HepG2 (cell line): ENCODE data around the gene AMOTL2. TPM values are rescaled to one million over a fixed set of nuclear protein-coding genes. Genes with fewer than 3 reads are reported as not detected.

Experiments used
- ATF3 ChIP-seq: sonication (generic); formaldehyde crosslinking; IDR thresholded peaks from 2 replicates; pipeline ENCODE4 v1.4.0; 2020; ENCODE audit warnings: missing genetic modification reagents
- ATF7 ChIP-seq, 2 experiments: fragments of 450-650 bp in 1 of 2; sonication (generic) in 1 of 2; formaldehyde crosslinking in 1 of 2; IDR thresholded peaks; 2 replicates each; pipeline versions ENCODE4 v1.4.0 to v1.6.1; 2016 to 2020; ENCODE audit warnings: antibody characterized with exemption in 1 of 2, mild to moderate bottlenecking in 1 of 2, missing genetic modification reagents in 1 of 2
- BCL3 ChIP-seq: sonication (generic); formaldehyde crosslinking; IDR thresholded peaks from 2 replicates; pipeline ENCODE4 v1.5.1; 2020; ENCODE audit warnings: mild to moderate bottlenecking, missing genetic modification reagents, moderate library complexity
- CBX5 ChIP-seq: sonication (generic); formaldehyde crosslinking; IDR thresholded peaks from 2 replicates; pipeline ENCODE4 v1.4.0; 2020; ENCODE audit warnings: missing genetic modification reagents, borderline replicate concordance
- HCFC1 ChIP-seq: fragments of 150-350 bp; IDR thresholded peaks from 2 replicates; pipeline ENCODE4 v1.6.1; 2014; ENCODE audit warnings: low read depth, low read length
- HOXA5 ChIP-seq: sonication (generic); formaldehyde crosslinking; IDR thresholded peaks from 2 replicates; pipeline ENCODE4 v1.4.0; 2020; ENCODE audit warnings: missing genetic modification reagents
- MBNL3 ChIP-seq: fragments of 250-450 bp; sonication (Bioruptor Pico); conservative IDR thresholded peaks from 2 replicates; pipeline ENCODE4 v1.8.0; 2022; ENCODE audit warnings: mild to moderate bottlenecking, inconsistent platforms
- SMAD9 ChIP-seq: sonication (generic); formaldehyde crosslinking; IDR thresholded peaks from 2 replicates; pipeline ENCODE4 v1.5.1; 2020; ENCODE audit warnings: mild to moderate bottlenecking, missing genetic modification reagents
- TSC22D2 ChIP-seq: sonication (generic); formaldehyde crosslinking; IDR thresholded peaks from 2 replicates; pipeline ENCODE4 v1.5.1; 2020; ENCODE audit warnings: missing genetic modification reagents, mild to moderate bottlenecking, borderline replicate concordance
- ZBTB1 ChIP-seq: sonication (generic); formaldehyde crosslinking; IDR thresholded peaks from 2 replicates; pipeline ENCODE4 v1.4.0; 2020; ENCODE audit warnings: missing genetic modification reagents, borderline replicate concordance
- ZEB1 ChIP-seq: IDR thresholded peaks from 2 replicates; pipeline ENCODE4 v1.6.1; 2012; ENCODE audit warnings: mild to moderate bottlenecking, low read depth, inconsistent platforms; ENCODE audit not compliant: insufficient replicate concordance
- ZNF577 ChIP-seq: sonication (generic); formaldehyde crosslinking; IDR thresholded peaks from 2 replicates; pipeline ENCODE4 v1.4.0; 2020; ENCODE audit warnings: mild to moderate bottlenecking, low read depth, missing genetic modification reagents, borderline replicate concordance
- ZNF709 ChIP-seq: sonication (generic); formaldehyde crosslinking; IDR thresholded peaks from 2 replicates; pipeline ENCODE4 v1.5.0; 2020; ENCODE audit warnings: mild to moderate bottlenecking, missing genetic modification reagents
- ZNF850 ChIP-seq: sonication (generic); formaldehyde crosslinking; conservative IDR thresholded peaks from 2 replicates; pipeline ENCODE4 v1.9.0; 2021; ENCODE audit warnings: mild to moderate bottlenecking, missing genetic modification reagents
- ZSCAN31 ChIP-seq: sonication (generic); formaldehyde crosslinking; IDR thresholded peaks from 2 replicates; pipeline ENCODE4 v1.5.0; 2020; ENCODE audit warnings: low read depth, mild to moderate bottlenecking, missing genetic modification reagents
- polyA plus RNA-seq, 8 experiments: library from polyadenylated mRNA; depleted of rRNA in 3 of 8; stranded (reverse) in 7 of 8; unstranded in 1 of 8; fragments of >200 nt; fragmentation: Illumina TruSeq in 4 of 8; extraction: Trizol in 4 of 8; gene quantifications; 2 replicates each; pipeline versions ENCODE4 v1.2.1 to v1.2.3, GENCODE V29; 2011 to 2016; ENCODE audit warnings: low read depth in 4 of 8, missing spikeins in 1 of 8, mixed read lengths in 1 of 8; ENCODE audit not compliant: insufficient read depth in 1 of 8
- total RNA-seq, 5 experiments: library from RNA; depleted of rRNA; stranded (reverse); fragments of >200 nt; fragmentation: Illumina TruSeq; extraction: Trizol; gene quantifications; 2 replicates each; pipeline ENCODE4 v1.2.3, GENCODE V29; 2016; ENCODE audit warnings: low read depth in 1 of 5
- TF ChIP-seq, protein P1 (sequence below): IDR thresholded peaks from 2 replicates; pipeline ENCODE4 v1.6.1; 2016; ENCODE audit warnings: missing compliant biosample characterization, missing genetic modification reagents, borderline replicate concordance
- TF ChIP-seq, protein P2 (sequence below): sonication (generic); formaldehyde crosslinking; IDR thresholded peaks from 2 replicates; pipeline ENCODE4 v1.4.0; 2020; ENCODE audit warnings: missing genetic modification reagents, mild to moderate bottlenecking, borderline replicate concordance
- TF ChIP-seq, protein P3 (sequence below): sonication (generic); formaldehyde crosslinking; IDR thresholded peaks from 2 replicates; pipeline ENCODE4 v1.9.0; 2021; ENCODE audit warnings: missing genetic modification reagents, borderline replicate concordance
- TF ChIP-seq, protein P4 (sequence below): IDR thresholded peaks from 2 replicates; pipeline ENCODE4 v1.6.1; 2016; ENCODE audit warnings: missing genetic modification reagents, missing compliant biosample characterization

The AMOTL2 gene
- total and polyA plus RNA-seq, 2 of the 13 experiments (the other 11 are each of a cell fraction or from before 2014, with no cell fraction given) = 17.3 to 18.5 TPM

DNA sequence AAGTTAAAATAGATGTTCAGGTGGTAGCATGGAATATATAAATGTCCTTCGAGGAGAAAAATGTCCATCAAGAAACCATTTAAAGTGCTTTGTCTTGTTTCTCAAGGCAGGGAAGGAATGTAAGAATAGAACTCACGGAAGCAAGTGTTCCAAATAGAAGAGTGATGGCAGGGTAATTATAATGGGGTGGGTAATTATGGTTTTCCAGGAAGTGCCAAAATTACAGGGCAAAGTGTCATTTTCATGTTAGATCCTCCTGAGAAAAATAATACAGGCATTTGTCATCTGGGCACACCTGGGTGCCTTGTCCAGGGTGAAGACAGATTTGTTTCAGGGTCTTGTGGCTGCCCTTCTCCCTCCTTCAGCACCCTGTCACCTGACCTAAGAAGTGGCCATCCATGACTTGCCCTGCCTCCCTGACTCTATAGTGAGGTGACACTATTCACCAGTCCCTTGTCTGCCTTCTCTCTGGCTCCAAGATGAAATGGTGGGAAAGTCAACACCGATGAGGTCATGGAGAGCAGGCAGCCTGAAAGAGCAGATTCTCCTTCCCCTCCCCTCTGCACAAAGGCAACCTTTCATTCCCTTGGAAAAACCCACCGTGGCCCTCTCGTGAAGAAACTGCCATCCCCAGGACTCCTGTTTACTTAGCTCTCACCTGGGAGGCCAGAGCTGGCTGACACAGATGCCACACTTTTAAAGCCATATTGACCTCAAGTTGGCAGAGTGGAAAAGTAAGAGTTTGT, 45.1 kb upstream of the AMOTL2 start (continued):
- TF ChIP-seq, protein P1, sequence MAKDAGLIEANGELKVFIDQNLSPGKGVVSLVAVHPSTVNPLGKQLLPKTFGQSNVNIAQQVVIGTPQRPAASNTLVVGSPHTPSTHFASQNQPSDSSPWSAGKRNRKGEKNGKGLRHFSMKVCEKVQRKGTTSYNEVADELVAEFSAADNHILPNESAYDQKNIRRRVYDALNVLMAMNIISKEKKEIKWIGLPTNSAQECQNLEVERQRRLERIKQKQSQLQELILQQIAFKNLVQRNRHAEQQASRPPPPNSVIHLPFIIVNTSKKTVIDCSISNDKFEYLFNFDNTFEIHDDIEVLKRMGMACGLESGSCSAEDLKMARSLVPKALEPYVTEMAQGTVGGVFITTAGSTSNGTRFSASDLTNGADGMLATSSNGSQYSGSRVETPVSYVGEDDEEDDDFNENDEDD (CRISPR knock-in tag) = peak; percentile 48; the same call in 1 of the 2 replicates
- TF ChIP-seq MBNL3 (CRISPR knock-in tag) (no peak), BCL3 (no peak; the same call in 1 of the 2 replicates), ZNF709 (CRISPR knock-in tag) (no peak), HOXA5 (CRISPR knock-in tag) (no peak), TSC22D2 (peak; percentile 70; the same call in 1 of the 2 replicates), ZEB1 (peak; percentile 78), HCFC1 (no peak), SMAD9 (CRISPR knock-in tag) (no peak), ZNF850 (CRISPR knock-in tag) (no peak), ATF7 (IDR thresholded peaks at IDR 0.05) (peak; percentile 87), ATF7 (CRISPR knock-in tag; IDR thresholded peaks at IDR 0.05) (peak; percentile 96), ZNF577 (CRISPR knock-in tag) (no peak), ZSCAN31 (CRISPR knock-in tag) (no peak), ATF3 (CRISPR knock-in tag) (peak; percentile 87), CBX5 (CRISPR knock-in tag) (peak; percentile 93; the same call in 1 of the 2 replicates), ZBTB1 (no peak)
- TF ChIP-seq, protein P2, sequence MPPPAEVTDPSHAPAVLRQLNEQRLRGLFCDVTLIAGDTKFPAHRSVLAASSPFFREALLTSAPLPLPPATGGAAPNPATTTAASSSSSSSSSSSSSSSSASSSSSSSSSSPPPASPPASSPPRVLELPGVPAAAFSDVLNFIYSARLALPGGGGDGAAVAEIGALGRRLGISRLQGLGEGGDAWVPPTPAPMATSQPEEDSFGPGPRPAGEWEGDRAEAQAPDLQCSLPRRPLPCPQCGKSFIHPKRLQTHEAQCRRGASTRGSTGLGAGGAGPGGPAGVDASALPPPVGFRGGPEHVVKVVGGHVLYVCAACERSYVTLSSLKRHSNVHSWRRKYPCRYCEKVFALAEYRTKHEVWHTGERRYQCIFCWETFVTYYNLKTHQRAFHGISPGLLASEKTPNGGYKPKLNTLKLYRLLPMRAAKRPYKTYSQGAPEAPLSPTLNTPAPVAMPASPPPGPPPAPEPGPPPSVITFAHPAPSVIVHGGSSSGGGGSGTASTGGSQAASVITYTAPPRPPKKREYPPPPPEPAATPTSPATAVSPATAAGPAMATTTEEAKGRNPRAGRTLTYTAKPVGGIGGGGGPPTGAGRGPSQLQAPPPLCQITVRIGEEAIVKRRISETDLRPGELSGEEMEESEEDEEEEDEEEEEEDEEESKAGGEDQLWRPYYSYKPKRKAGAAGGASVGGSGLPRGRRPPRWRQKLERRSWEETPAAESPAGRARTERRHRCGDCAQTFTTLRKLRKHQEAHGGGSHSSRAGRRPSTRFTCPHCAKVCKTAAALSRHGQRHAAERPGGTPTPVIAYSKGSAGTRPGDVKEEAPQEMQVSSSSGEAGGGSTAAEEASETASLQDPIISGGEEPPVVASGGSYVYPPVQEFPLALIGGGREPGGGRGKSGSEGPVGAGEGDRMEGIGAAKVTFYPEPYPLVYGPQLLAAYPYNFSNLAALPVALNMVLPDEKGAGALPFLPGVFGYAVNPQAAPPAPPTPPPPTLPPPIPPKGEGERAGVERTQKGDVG (CRISPR knock-in tag) = no peak
- TF ChIP-seq, protein P3, sequence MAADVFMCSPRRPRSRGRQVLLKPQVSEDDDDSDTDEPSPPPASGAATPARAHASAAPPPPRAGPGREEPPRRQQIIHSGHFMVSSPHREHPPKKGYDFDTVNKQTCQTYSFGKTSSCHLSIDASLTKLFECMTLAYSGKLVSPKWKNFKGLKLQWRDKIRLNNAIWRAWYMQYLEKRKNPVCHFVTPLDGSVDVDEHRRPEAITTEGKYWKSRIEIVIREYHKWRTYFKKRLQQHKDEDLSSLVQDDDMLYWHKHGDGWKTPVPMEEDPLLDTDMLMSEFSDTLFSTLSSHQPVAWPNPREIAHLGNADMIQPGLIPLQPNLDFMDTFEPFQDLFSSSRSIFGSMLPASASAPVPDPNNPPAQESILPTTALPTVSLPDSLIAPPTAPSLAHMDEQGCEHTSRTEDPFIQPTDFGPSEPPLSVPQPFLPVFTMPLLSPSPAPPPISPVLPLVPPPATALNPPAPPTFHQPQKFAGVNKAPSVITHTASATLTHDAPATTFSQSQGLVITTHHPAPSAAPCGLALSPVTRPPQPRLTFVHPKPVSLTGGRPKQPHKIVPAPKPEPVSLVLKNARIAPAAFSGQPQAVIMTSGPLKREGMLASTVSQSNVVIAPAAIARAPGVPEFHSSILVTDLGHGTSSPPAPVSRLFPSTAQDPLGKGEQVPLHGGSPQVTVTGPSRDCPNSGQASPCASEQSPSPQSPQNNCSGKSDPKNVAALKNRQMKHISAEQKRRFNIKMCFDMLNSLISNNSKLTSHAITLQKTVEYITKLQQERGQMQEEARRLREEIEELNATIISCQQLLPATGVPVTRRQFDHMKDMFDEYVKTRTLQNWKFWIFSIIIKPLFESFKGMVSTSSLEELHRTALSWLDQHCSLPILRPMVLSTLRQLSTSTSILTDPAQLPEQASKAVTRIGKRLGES (CRISPR knock-in tag) = no peak
- TF ChIP-seq, protein P4, sequence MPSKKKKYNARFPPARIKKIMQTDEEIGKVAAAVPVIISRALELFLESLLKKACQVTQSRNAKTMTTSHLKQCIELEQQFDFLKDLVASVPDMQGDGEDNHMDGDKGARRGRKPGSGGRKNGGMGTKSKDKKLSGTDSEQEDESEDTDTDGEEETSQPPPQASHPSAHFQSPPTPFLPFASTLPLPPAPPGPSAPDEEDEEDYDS (CRISPR knock-in tag) = peak; percentile 48; the same call in 1 of the 2 replicates
